ENCODE results near the gene BMPR1A.

The BMPR1A gene

DNA sequence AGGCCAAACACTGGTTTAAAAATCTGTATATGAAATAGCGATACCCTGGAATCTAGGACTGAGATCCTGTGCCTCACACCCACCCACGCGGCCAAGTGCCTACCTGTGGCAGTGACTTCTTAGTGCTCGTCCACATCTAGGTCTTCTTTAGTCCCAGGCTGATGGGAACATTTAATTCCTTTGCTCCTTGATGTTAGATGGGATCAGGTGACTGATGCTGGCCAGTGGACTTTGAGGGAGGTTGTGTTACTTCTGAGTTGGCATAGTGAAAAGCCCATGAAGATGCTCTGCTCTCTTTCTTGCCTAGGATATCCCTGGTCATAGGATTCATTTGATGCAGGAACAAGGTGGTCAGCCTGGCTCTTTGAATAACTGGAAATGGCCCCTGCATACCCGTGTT lies 59.2 kb downstream of the BMPR1A start:
- in situ Hi-C loops (cut with HindIII; ENCODE audit: low sequenced_read_pairs) = no loop called here
- TF ChIP-seq, protein P1, sequence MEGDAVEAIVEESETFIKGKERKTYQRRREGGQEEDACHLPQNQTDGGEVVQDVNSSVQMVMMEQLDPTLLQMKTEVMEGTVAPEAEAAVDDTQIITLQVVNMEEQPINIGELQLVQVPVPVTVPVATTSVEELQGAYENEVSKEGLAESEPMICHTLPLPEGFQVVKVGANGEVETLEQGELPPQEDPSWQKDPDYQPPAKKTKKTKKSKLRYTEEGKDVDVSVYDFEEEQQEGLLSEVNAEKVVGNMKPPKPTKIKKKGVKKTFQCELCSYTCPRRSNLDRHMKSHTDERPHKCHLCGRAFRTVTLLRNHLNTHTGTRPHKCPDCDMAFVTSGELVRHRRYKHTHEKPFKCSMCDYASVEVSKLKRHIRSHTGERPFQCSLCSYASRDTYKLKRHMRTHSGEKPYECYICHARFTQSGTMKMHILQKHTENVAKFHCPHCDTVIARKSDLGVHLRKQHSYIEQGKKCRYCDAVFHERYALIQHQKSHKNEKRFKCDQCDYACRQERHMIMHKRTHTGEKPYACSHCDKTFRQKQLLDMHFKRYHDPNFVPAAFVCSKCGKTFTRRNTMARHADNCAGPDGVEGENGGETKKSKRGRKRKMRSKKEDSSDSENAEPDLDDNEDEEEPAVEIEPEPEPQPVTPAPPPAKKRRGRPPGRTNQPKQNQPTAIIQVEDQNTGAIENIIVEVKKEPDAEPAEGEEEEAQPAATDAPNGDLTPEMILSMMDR (IDR thresholded peaks at IDR 0.05; ENCODE audit: low read depth, low read length, missing control alignments) = no peak
- no peak for DNase-seq (ENCODE audit: low read depth)
- H3K4me3 ChIP-seq (ENCODE audit: low read depth, low read length) = no peak overlapping the region

DNA sequence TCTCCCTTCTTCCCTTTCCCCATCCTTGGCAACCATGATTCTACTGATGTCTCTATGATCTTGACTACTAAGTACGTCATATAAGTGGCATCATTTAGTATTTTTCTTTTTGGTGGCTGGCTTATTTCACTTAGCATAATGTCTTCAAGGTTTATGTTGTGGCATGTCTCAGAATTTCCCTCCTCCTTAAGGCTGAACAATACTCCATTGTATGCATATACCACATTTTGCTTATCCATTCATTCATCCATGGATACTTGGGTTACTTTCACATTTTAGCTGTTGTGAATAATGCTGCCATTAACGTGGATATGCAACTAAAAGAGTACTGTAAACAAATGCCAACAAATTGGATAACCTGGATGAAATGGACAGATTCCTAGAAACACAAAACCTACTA lies 60.8 kb downstream of the BMPR1A start:
- TF ChIP-seq, protein P1 (IDR thresholded peaks at IDR 0.05; ENCODE audit: low read depth, low read length, missing control alignments) = no peak
- in situ Hi-C loops (cut with HindIII; ENCODE audit: low sequenced_read_pairs) = no loop called here
- H3K4me3 ChIP-seq (ENCODE audit: low read depth, low read length) = no peak overlapping the region
- DNase-seq (ENCODE audit: low read depth) = no peak

DNA sequence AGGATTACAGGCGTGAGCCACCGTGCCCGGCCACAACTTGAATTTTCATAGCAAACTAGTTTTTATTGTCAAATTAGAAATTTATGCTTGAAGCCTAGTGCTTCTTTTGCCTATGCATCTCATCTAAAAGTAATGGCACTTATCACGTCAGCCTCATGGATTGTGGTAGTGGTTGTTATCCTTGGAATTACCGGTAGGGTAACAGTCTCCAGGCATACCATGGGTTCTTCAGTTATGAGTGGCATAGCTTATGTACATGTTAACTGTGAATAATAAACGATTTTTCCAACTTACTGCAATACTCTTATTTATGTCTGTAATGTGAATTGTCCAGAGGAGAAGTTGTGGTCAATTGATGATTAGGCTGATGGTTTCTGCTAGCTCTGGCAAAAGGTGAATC lies 63.1 kb downstream of the BMPR1A start:
- TF ChIP-seq, protein P1 (IDR thresholded peaks at IDR 0.05; ENCODE audit: low read depth, low read length, missing control alignments) = no peak
- in situ Hi-C loops (cut with HindIII; ENCODE audit: low sequenced_read_pairs) = no loop called here
- H3K4me3 ChIP-seq (ENCODE audit: low read depth, low read length) = no peak overlapping the region
- DNase-seq (ENCODE audit: low read depth) = no peak

DNA sequence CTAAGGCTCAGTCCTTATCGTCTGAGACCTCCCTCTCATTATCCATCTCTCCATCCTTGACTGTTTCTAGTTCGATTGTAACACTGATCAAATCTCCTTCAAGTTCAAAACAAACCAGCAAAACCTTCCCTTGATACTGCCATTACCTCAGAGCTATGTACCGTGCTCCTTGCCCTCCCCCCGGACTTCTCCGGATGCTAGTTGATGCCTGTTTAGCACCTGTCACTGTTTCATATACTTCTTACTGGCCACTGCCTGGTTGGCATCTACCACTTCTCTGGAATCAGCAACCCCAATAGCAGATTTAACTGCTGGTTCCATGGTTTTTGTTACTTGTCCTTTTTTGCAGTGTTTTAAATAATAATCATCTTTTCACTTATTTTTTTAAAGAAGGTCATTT lies 64.1 kb downstream of the BMPR1A start:
- DNase-seq (ENCODE audit: low read depth) = no peak
- TF ChIP-seq, protein P1 (IDR thresholded peaks at IDR 0.05; ENCODE audit: low read depth, low read length, missing control alignments) = no peak
- in situ Hi-C loops (cut with HindIII; ENCODE audit: low sequenced_read_pairs) = no loop called here
- H3K4me3 ChIP-seq (ENCODE audit: low read depth, low read length) = no peak overlapping the region

DNA sequence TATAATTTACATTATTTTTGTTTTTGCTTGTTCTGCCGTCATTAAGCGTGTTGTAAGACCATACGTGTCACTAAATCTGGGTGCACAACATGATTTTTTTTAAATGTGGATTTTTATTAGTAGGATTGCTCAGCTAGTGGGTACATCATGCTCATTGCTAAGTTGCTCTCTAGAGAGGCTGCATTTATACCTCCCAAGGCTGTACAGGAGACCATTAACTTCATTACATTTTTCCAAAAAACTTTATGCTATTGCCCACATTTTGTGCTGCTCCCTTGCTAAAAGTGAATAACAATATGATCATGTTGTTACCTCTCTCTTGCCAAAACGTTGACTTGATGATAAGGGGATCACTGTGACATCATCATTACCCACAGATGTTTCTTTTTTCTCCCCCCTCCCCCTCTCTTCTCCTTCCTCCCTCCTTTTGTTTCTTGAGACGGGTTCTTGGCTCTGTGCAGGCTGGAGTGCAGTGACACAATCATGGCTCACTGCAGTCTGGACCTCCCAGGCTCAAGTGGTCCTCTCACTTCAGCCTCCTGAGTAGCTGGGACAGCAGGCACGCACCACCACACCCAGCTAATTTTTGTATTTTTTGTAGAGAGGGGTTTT lies 65.1 kb downstream of the BMPR1A start:
- TF ChIP-seq, protein P1 (IDR thresholded peaks at IDR 0.05; ENCODE audit: low read depth, low read length, missing control alignments) = no peak
- DNase-seq (ENCODE audit: low read depth) = no peak
- H3K4me3 ChIP-seq (ENCODE audit: low read depth, low read length) = no peak overlapping the region
- in situ Hi-C loops (cut with HindIII; ENCODE audit: low sequenced_read_pairs) = no loop called here

DNA sequence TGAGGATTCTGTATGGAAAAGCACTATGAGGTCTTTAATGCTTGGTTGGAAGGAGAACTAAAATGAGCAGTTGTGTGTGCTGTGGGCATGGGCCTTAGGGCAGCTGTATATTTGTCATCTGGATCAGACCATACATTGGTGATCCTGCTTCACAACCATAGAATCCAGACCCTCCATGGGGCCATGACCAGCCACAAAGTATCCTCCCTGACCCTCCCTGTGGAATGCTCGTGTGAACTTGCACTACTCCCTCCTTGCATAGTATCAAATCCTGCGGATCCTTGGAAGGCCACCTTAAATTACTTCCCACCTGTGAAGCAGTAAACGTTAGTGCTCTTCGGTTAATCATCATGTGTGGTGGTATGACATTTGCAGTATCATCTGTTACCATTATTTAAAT lies 67.1 kb downstream of the BMPR1A start:
- in situ Hi-C loops (cut with HindIII; ENCODE audit: low sequenced_read_pairs) = no loop called here
- DNase-seq (ENCODE audit: low read depth) = no peak
- TF ChIP-seq, protein P1 (IDR thresholded peaks at IDR 0.05; ENCODE audit: low read depth, low read length, missing control alignments) = no peak
- H3K4me3 ChIP-seq (ENCODE audit: low read depth, low read length) = no peak overlapping the region
